ENCODE results near the gene TENM3.

TENM3 gene

GRCh38 chr4:182548156-182548555 lies 305.0 kb downstream of the TENM3 start:
- H3K23ac ChIP-seq (ENCODE audit: low read depth, low read length, poor library complexity): no peak overlapping the region
- H3K27ac ChIP-seq (replicated peaks; ENCODE audit: low read length): peak overlapping the region; percentile 38
- no peak overlapping the region for H4K8ac ChIP-seq (ENCODE audit: low read depth, low read length)
- no peaks in the 10 kb centered on the region for H3K27me3 ChIP-seq (ENCODE audit: control insufficient read depth in 3 of 3, insufficient read depth in 3 of 3, low read depth in 1 of 3, low read length in 3 of 3)
- no peak overlapping the region for H2BK15ac ChIP-seq (ENCODE audit: low read length)
- H2AFZ ChIP-seq (ENCODE audit: low read length): no peak overlapping the region
- no CpG with 5 or more reads among the region's 6 CpGs for WGBS, 2 donors (ENCODE audit: extremely low coverage in 2 of 2, insufficient read length in 2 of 2, insufficient replicate concordance in 1 of 2)
- no peak overlapping the region for H4K91ac ChIP-seq (ENCODE audit: low read depth, low read length, poor library complexity)
- H3K4me1 ChIP-seq (ENCODE audit: control insufficient read depth in 2 of 2, insufficient read depth in 1 of 2, low read depth in 1 of 2, low read length in 2 of 2): peaks cover 11 to 14% of the 10 kb centered on the region in 2 donors
- no peak overlapping the region for H2BK120ac ChIP-seq (ENCODE audit: low read depth, low read length)
- H3K18ac ChIP-seq (ENCODE audit: low read length): no peak overlapping the region
- H3K36me3 ChIP-seq (replicated peaks in 1 of 2; ENCODE audit: control insufficient read depth in 2 of 2, insufficient read depth in 2 of 2, low read length in 2 of 2): peaks cover 1 to 2% of the 10 kb centered on the region in 2 donors
- H3K4me3 ChIP-seq (ENCODE audit: low read length in 2 of 2): no peak overlapping the region
- no peak overlapping the region for H3K4ac ChIP-seq (ENCODE audit: low read length)
- no peak for DNase-seq (ENCODE audit: low spot score)
- no peaks in the 10 kb centered on the region for H3K79me1 ChIP-seq (ENCODE audit: low read depth, low read length)
- H2AK5ac ChIP-seq (ENCODE audit: low read depth, low read length): no peak overlapping the region
- no peak overlapping the region for H3K14ac ChIP-seq (ENCODE audit: low read length)
- no peak overlapping the region for H2BK5ac ChIP-seq (ENCODE audit: low read length)
- no peak overlapping the region for H3K9ac ChIP-seq (ENCODE audit: low read depth, low read length, poor library complexity)
- no peaks in the 10 kb centered on the region for H3K9me3 ChIP-seq (replicated peaks in 1 of 2; ENCODE audit: control insufficient read depth in 2 of 2, insufficient read depth in 1 of 2, low read depth in 1 of 2, low read length in 2 of 2)
- H2BK12ac ChIP-seq (ENCODE audit: low read length): no peak overlapping the region
- H3K4me2 ChIP-seq (ENCODE audit: insufficient read depth, low read length, poor library complexity, severe bottlenecking): no peak overlapping the region

- Histone ChIP-seq H3K18ac (ENCODE audit: low read length) (no peak overlapping the region), H3K4me2 (ENCODE audit: insufficient read depth, low read length, poor library complexity, severe bottlenecking) (no peak overlapping the region), H2BK5ac (ENCODE audit: low read length) (no peak overlapping the region), H3K9ac (ENCODE audit: low read depth, low read length, poor library complexity) (no peak overlapping the region), H2AK5ac (ENCODE audit: low read depth, low read length) (no peak overlapping the region), H4K91ac (ENCODE audit: low read depth, low read length, poor library complexity) (no peak overlapping the region), H4K8ac (ENCODE audit: low read depth, low read length) (no peak overlapping the region), H3K23ac (ENCODE audit: low read depth, low read length, poor library complexity) (no peak overlapping the region), H3K9me3 (replicated peaks in 1 of 2; ENCODE audit: control insufficient read depth in 2 of 2, insufficient read depth in 1 of 2, low read depth in 1 of 2, low read length in 2 of 2) (no peaks in the 10 kb centered on the region), H3K4me3 (ENCODE audit: low read length in 2 of 2) (no peak overlapping the region), H3K36me3 (replicated peaks in 1 of 2; ENCODE audit: control insufficient read depth in 2 of 2, insufficient read depth in 2 of 2, low read length in 2 of 2) (peaks cover 1 to 2% of the 10 kb centered on the region in 2 donors), H3K4me1 (ENCODE audit: control insufficient read depth in 2 of 2, insufficient read depth in 1 of 2, low read depth in 1 of 2, low read length in 2 of 2) (peaks cover 11 to 18% of the 10 kb centered on the region in 2 donors), H3K4ac (ENCODE audit: low read length) (no peak overlapping the region), H3K27me3 (ENCODE audit: control insufficient read depth in 3 of 3, insufficient read depth in 3 of 3, low read depth in 1 of 3, low read length in 3 of 3) (no peaks in the 10 kb centered on the region), H2AFZ (ENCODE audit: low read length) (peak overlapping the region; percentile 36), H2BK120ac (ENCODE audit: low read depth, low read length) (no peak overlapping the region), H3K79me1 (ENCODE audit: low read depth, low read length) (no peaks in the 10 kb centered on the region), H2BK15ac (ENCODE audit: low read length) (no peak overlapping the region), H3K14ac (ENCODE audit: low read length) (no peak overlapping the region), H2BK12ac (ENCODE audit: low read length) (no peak overlapping the region), H3K27ac (replicated peaks; ENCODE audit: low read length) (peak overlapping the region; percentile 64)
- DNase-seq (ENCODE audit: low spot score): no peak
- no CpG with 5 or more reads among the region's 5 CpGs for WGBS, 2 donors (ENCODE audit: extremely low coverage in 2 of 2, insufficient read length in 2 of 2, insufficient replicate concordance in 1 of 2)
These were observed 306.2 kb downstream of the TENM3 start for GRCh38 chr4:182549356-182549755.

- Histone ChIP-seq H2BK5ac (ENCODE audit: low read length) (no peak overlapping the region), H2BK15ac (ENCODE audit: low read length) (no peak overlapping the region), H3K18ac (ENCODE audit: low read length) (no peak overlapping the region), H3K9ac (ENCODE audit: low read depth, low read length, poor library complexity) (no peak overlapping the region), H3K4me1 (ENCODE audit: control insufficient read depth in 2 of 2, insufficient read depth in 1 of 2, low read depth in 1 of 2, low read length in 2 of 2) (peaks cover 22 to 30% of the 10 kb centered on the region in 2 donors), H3K27ac (replicated peaks; ENCODE audit: low read length) (no peak overlapping the region), H4K91ac (ENCODE audit: low read depth, low read length, poor library complexity) (no peak overlapping the region), H3K4me3 (ENCODE audit: low read length in 2 of 2) (no peak overlapping the region), H3K36me3 (replicated peaks in 1 of 2; ENCODE audit: control insufficient read depth in 2 of 2, insufficient read depth in 2 of 2, low read length in 2 of 2) (peaks cover 0 to 1% of the 10 kb centered on the region in 2 donors), H3K23ac (ENCODE audit: low read depth, low read length, poor library complexity) (no peak overlapping the region), H3K27me3 (ENCODE audit: control insufficient read depth in 3 of 3, insufficient read depth in 3 of 3, low read depth in 1 of 3, low read length in 3 of 3) (no peaks in the 10 kb centered on the region), H3K9me3 (replicated peaks in 1 of 2; ENCODE audit: control insufficient read depth in 2 of 2, insufficient read depth in 1 of 2, low read depth in 1 of 2, low read length in 2 of 2) (peaks cover 0 to 6% of the 10 kb centered on the region in 2 donors), H4K8ac (ENCODE audit: low read depth, low read length) (no peak overlapping the region), H3K14ac (ENCODE audit: low read length) (no peak overlapping the region), H2BK120ac (ENCODE audit: low read depth, low read length) (no peak overlapping the region), H3K4me2 (ENCODE audit: insufficient read depth, low read length, poor library complexity, severe bottlenecking) (no peak overlapping the region), H3K79me1 (ENCODE audit: low read depth, low read length) (no peaks in the 10 kb centered on the region), H2BK12ac (ENCODE audit: low read length) (no peak overlapping the region), H2AK5ac (ENCODE audit: low read depth, low read length) (no peak overlapping the region), H2AFZ (ENCODE audit: low read length) (no peak overlapping the region), H3K4ac (ENCODE audit: low read length) (no peak overlapping the region)
- no peak for DNase-seq (ENCODE audit: low spot score)
- WGBS, 2 donors (ENCODE audit: extremely low coverage in 2 of 2, insufficient read length in 2 of 2, insufficient replicate concordance in 1 of 2): no CpG with 5 or more reads among the region's 9 CpGs
These were observed 309.7 kb downstream of the TENM3 start for GRCh38 chr4:182552948-182553347.

- H2BK12ac ChIP-seq (ENCODE audit: low read length): no peak overlapping the region
These were observed 310.5 kb downstream of the TENM3 start for GRCh38 chr4:182553653-182554052.

More at GRCh38 chr4:182553653-182554052, 310.5 kb downstream of the TENM3 start:
- Histone ChIP-seq H4K91ac (ENCODE audit: low read depth, low read length, poor library complexity) (no peak overlapping the region), H2AFZ (ENCODE audit: low read length) (no peak overlapping the region), H4K8ac (ENCODE audit: low read depth, low read length) (no peak overlapping the region), H3K36me3 (replicated peaks in 1 of 2; ENCODE audit: control insufficient read depth in 2 of 2, insufficient read depth in 2 of 2, low read length in 2 of 2) (no peaks in the 10 kb centered on the region), H3K14ac (ENCODE audit: low read length) (no peak overlapping the region), H3K4me1 (ENCODE audit: control insufficient read depth in 2 of 2, insufficient read depth in 1 of 2, low read depth in 1 of 2, low read length in 2 of 2) (peaks cover 20 to 31% of the 10 kb centered on the region in 2 donors), H3K4ac (ENCODE audit: low read length) (no peak overlapping the region), H3K4me3 (ENCODE audit: low read length in 2 of 2) (no peak overlapping the region), H2BK5ac (ENCODE audit: low read length) (no peak overlapping the region), H3K4me2 (ENCODE audit: insufficient read depth, low read length, poor library complexity, severe bottlenecking) (no peak overlapping the region), H2BK15ac (ENCODE audit: low read length) (no peak overlapping the region), H3K9ac (ENCODE audit: low read depth, low read length, poor library complexity) (no peak overlapping the region), H2BK120ac (ENCODE audit: low read depth, low read length) (no peak overlapping the region), H3K9me3 (replicated peaks in 1 of 2; ENCODE audit: control insufficient read depth in 2 of 2, insufficient read depth in 1 of 2, low read depth in 1 of 2, low read length in 2 of 2) (peaks cover 0 to 7% of the 10 kb centered on the region in 2 donors), H3K79me1 (ENCODE audit: low read depth, low read length) (no peaks in the 10 kb centered on the region), H3K18ac (ENCODE audit: low read length) (no peak overlapping the region), H2AK5ac (ENCODE audit: low read depth, low read length) (no peak overlapping the region), H3K23ac (ENCODE audit: low read depth, low read length, poor library complexity) (no peak overlapping the region), H3K27ac (replicated peaks; ENCODE audit: low read length) (peak overlapping the region; percentile 3), H3K27me3 (ENCODE audit: control insufficient read depth in 3 of 3, insufficient read depth in 3 of 3, low read depth in 1 of 3, low read length in 3 of 3) (no peaks in the 10 kb centered on the region)
- DNase-seq (ENCODE audit: low spot score): no peak
- WGBS, 2 donors (ENCODE audit: extremely low coverage in 2 of 2, insufficient read length in 2 of 2, insufficient replicate concordance in 1 of 2): no CpG with 5 or more reads among the region's 6 CpGs

Data from neuronal stem cell (in vitro differentiated cells).